B cell (primary cell): Measurements from ENCODE around the gene PTPRM. TPM values are rescaled to one million over a fixed set of nuclear protein-coding genes. Genes with fewer than 3 reads are reported as not detected.

Experiments
- ATAC-seq: fragments of 200-7000 bp; cut with Tn5 transposase; one replicate; pipeline ENCODE4 v1.10.0; 2021; ENCODE audit warnings: low read depth, mild to moderate bottlenecking, moderate number of reproducible peaks, moderate library complexity
- CTCF ChIA-PET: fragments of 350-600 bp; sonication (Branson Sonifier 250); formaldehyde crosslinking; loops from one replicate; lab custom pipeline; 2021; ENCODE audit warnings: antibody characterized with exemption, inconsistent platforms; lab: Charles Lee
- POLR2A ChIA-PET: fragments of 350-600 bp; sonication (Branson Sonifier 250); formaldehyde crosslinking; loops from one replicate; lab custom pipeline; 2021; ENCODE audit warnings: antibody characterized with exemption; lab: Charles Lee
- DNase-seq: peaks from one replicate; pipeline ENCODE4 v3.0.0; 2013
- H2AFZ ChIP-seq: 2 replicates; pipeline ENCODE4 v1.6.1; 2012; ENCODE audit warnings: mild to moderate bottlenecking, low read depth, low read length; ENCODE audit not compliant: insufficient read depth, poor library complexity, severe bottlenecking
- H3K27ac ChIP-seq, 2 donors: 1 replicate in 1 of 2; 2 replicates in 1 of 2; pipeline ENCODE4 v1.5.1; 2012 to 2013; ENCODE audit warnings: low read length in 2 of 2, mild to moderate bottlenecking in 2 of 2, moderate library complexity in 1 of 2
- H3K27me3 ChIP-seq, 4 experiments: fragments of 200-600 bp in 1 of 4; sonication (generic) in 1 of 4; replicated peaks in 1 of 4; 1 replicate in 2 of 4; 2 replicates in 2 of 4; pipeline versions ENCODE4 v1.6.1 to v1.7.0; 2013 to 2016; ENCODE audit warnings: low read length in 3 of 4, mild to moderate bottlenecking in 2 of 4, mixed read lengths in 1 of 4, moderate library complexity in 1 of 4; ENCODE audit not compliant: insufficient read depth in 4 of 4, control insufficient read depth in 3 of 4; ENCODE audit errors: control extremely low read depth in 1 of 4
- H3K36me3 ChIP-seq, 2 experiments: replicated peaks in 1 of 2; 1 replicate in 1 of 2; 2 replicates in 1 of 2; pipeline versions ENCODE4 v1.6.1 to v1.7.1; 2013; ENCODE audit warnings: low read length in 1 of 2; ENCODE audit not compliant: insufficient read depth in 2 of 2, control insufficient read depth in 1 of 2; ENCODE audit errors: control extremely low read depth in 1 of 2, extremely low read depth in 1 of 2
- H3K4me1 ChIP-seq, 2 donors: fragments of 200-600 bp in 1 of 2; sonication (generic) in 1 of 2; 1 replicate in 1 of 2; 2 replicates in 1 of 2; pipeline versions ENCODE4 v1.5.1 to v1.6.1; 2013 to 2017; ENCODE audit warnings: low read length in 2 of 2; ENCODE audit not compliant: control insufficient read depth in 2 of 2, insufficient read depth in 2 of 2
- H3K4me2 ChIP-seq: replicated peaks from 2 replicates; pipeline ENCODE3; 2012; ENCODE audit warnings: mild to moderate bottlenecking, low read depth, low read length; ENCODE audit not compliant: poor library complexity, severe bottlenecking
- H3K4me3 ChIP-seq, 5 experiments: fragments of 200-600 bp in 1 of 5; sonication (generic) in 1 of 5; 1 replicate in 3 of 5; 2 replicates in 2 of 5; pipeline versions ENCODE4 v1.5.1 to v1.7.0; 2011 to 2016; ENCODE audit warnings: low read length in 4 of 5, mild to moderate bottlenecking in 4 of 5, low read depth in 2 of 5, control low read depth in 1 of 5, moderate library complexity in 1 of 5; ENCODE audit not compliant: insufficient read depth in 1 of 5; ENCODE audit errors: control extremely low read depth in 1 of 5, extremely low read depth in 1 of 5
- H3K79me2 ChIP-seq: fragments of 200-600 bp; sonication (generic); one replicate; pipeline ENCODE4 v1.6.0; 2016; ENCODE audit warnings: low read length; ENCODE audit not compliant: control insufficient read depth, insufficient read depth
- H3K9ac ChIP-seq: fragments of 200-600 bp; sonication (generic); 2 replicates; pipeline ENCODE4 v1.6.1; 2017; ENCODE audit warnings: mild to moderate bottlenecking, low read length, moderate library complexity
- H3K9me3 ChIP-seq, 3 donors: one replicate each; pipeline versions ENCODE4 v1.6.1 to v1.7.1; 2013; ENCODE audit warnings: low read length in 2 of 3; ENCODE audit not compliant: control insufficient read depth in 2 of 3, insufficient read depth in 1 of 3; ENCODE audit errors: control extremely low read depth in 1 of 3
- H4K20me1 ChIP-seq: 2 replicates; pipeline ENCODE4 v1.6.0; 2012; ENCODE audit warnings: mild to moderate bottlenecking, low read length; ENCODE audit not compliant: insufficient read depth, control insufficient read depth, poor library complexity, severe bottlenecking
- H3K27ac Mint-ChIP-seq: one replicate; pipeline ENCODE4 v1.8.0; 2021; ENCODE audit warnings: mixed read lengths
- H3K27me3 Mint-ChIP-seq: one replicate; pipeline ENCODE4 v1.8.0; 2021; ENCODE audit warnings: mixed read lengths
- H3K4me1 Mint-ChIP-seq: one replicate; pipeline ENCODE4 v1.8.0; 2021; ENCODE audit warnings: mixed read lengths
- H3K4me3 Mint-ChIP-seq: one replicate; pipeline ENCODE4 v1.8.0; 2021; ENCODE audit warnings: mixed read lengths
- H3K9me3 Mint-ChIP-seq: one replicate; pipeline ENCODE4 v1.8.0; 2022; ENCODE audit warnings: mixed read lengths; ENCODE audit not compliant: insufficient read depth
- EZH2 ChIP-seq: IDR thresholded peaks from 2 replicates; pipeline ENCODE4 v1.6.1; 2012; ENCODE audit warnings: borderline replicate concordance, low read depth, mild to moderate bottlenecking, moderate library complexity, low read length; ENCODE audit not compliant: insufficient read depth, poor library complexity, severe bottlenecking
- WGBS: methylation state at CpG from one replicate; pipeline ENCODE4 v1.1.5; 2013; ENCODE audit warnings: missing lambda C conversion rate; ENCODE audit not compliant: insufficient coverage; 5-methylcytosine and 5-hydroxymethylcytosine counted together
- intact Hi-C: fragments of 100-400 bp; cut with micrococcal nuclease; formaldehyde crosslinking; loops from one replicate; pipeline ENCODE4 v1.10.0; 2022
- polyA plus RNA-seq: library from polyadenylated mRNA; depleted of rRNA; stranded (reverse); fragments of >200 nt; gene quantifications from 2 replicates; pipeline ENCODE4 v1.2.3, GENCODE V29; 2012
- total RNA-seq, 2 donors: library from RNA; stranded (reverse); fragments of 120-200 nt in 1 of 2; gene quantifications; 1 replicate in 1 of 2; 2 replicates in 1 of 2; pipeline versions ENCODE4 v1.2.3 to v1.2.4, GENCODE V29; 2013 to 2022
- TF ChIP-seq, protein P1 (sequence below): fragments of 200-600 bp; IDR thresholded peaks from one replicate; pipeline ENCODE4 v1.8.0; 2022; ENCODE audit warnings: antibody characterized with exemption, mild to moderate bottlenecking

The PTPRM gene
- total and polyA plus RNA-seq, 2 donors (not counting 1 experiment from before 2014, with no cell fraction given) = 0.20 to 0.89 TPM

DNA sequence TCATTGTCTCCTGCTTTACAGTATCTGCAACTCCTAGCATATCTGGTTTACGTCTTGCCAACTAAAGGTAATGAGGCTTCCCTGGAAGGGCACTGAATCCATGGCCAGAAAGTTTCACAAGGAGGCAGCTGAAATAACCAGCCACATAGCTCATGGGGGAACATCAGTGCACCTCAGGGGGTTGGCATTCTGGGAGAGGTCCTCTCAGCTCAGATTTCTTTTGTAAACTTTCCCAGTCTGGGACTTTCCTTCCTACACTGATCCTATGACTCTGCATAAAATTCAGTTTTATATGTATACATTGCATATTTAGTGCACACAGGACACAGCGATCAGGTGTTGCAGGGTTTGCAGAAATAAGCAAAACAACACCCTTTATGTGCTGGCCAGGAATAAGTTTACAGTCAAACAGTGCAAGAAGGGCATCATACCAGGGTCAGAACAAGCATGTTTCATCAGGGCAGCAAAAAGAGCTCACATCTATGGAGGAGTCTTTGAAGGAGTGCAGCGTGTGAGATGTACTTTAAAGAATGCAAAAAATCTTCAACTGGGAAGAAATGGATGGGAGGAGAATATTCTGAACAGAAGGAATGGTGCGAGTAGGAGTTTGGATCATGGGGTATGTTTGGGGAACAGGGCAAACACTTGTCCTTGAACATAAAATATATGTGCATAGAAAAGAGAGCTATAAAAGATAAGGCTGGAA lies 801.5 kb downstream of the PTPRM start:
- Histone ChIP-seq H3K4me3 (no peak overlapping the region), H3K27me3 (peaks cover 0 to 34% (median 13%) of the 10 kb centered on the region in 4 experiments), H3K4me1 (peaks cover 6 to 8% of the 10 kb centered on the region in 2 donors), H2AFZ (no peak overlapping the region), H4K20me1 (no peaks in the 10 kb centered on the region), H3K79me2 (no peaks in the 10 kb centered on the region), H3K9ac (no peak overlapping the region), H3K4me2 (no peak overlapping the region), H3K27ac (no peak overlapping the region), H3K36me3 (no peaks in the 10 kb centered on the region), H3K9me3 (peaks cover 0 to 5% (median 0%) of the 10 kb centered on the region in 3 donors)
- no peak overlapping the region for H3K27ac Mint-ChIP-seq
- H3K4me3 Mint-ChIP-seq = no peak overlapping the region
- intact Hi-C loops = no loop called here
- ChIA-PET POLR2A (no interaction called here), CTCF (no interaction called here)
- no peak for DNase-seq
- TF ChIP-seq EZH2 = no peak
- TF ChIP-seq, protein P1, sequence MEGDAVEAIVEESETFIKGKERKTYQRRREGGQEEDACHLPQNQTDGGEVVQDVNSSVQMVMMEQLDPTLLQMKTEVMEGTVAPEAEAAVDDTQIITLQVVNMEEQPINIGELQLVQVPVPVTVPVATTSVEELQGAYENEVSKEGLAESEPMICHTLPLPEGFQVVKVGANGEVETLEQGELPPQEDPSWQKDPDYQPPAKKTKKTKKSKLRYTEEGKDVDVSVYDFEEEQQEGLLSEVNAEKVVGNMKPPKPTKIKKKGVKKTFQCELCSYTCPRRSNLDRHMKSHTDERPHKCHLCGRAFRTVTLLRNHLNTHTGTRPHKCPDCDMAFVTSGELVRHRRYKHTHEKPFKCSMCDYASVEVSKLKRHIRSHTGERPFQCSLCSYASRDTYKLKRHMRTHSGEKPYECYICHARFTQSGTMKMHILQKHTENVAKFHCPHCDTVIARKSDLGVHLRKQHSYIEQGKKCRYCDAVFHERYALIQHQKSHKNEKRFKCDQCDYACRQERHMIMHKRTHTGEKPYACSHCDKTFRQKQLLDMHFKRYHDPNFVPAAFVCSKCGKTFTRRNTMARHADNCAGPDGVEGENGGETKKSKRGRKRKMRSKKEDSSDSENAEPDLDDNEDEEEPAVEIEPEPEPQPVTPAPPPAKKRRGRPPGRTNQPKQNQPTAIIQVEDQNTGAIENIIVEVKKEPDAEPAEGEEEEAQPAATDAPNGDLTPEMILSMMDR = no peak
- peaks cover 47% of the 10 kb centered on the region for H3K27me3 Mint-ChIP-seq
- no peak for ATAC-seq
- 93% methylated on average over 3 of the region's 4 CpGs for WGBS
- no peaks in the 10 kb centered on the region for H3K9me3 Mint-ChIP-seq
- H3K4me1 Mint-ChIP-seq = peaks cover 6% of the 10 kb centered on the region

DNA sequence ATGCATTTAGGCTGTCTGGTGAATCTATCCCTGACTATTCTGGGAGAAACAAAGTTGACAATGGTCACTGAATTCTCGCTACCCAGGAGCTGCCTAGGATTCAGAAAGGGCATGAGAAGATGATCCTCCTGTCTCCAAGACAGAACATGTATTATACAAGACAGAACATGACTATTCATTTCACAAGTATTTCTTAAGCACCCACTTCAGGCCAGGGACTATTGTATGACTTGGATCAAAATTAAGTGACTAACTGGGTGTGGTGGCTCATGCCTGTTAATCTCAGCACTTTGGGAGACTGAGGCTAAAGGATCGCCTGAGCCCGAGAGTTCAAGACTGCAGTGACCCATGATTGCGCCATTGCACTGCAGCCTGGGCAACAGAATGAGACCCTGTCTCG lies 806.4 kb downstream of the PTPRM start:
- no peak overlapping the region for H3K27ac Mint-ChIP-seq
- Histone ChIP-seq H3K79me2 (no peaks in the 10 kb centered on the region), H3K9me3 (no peaks in the 10 kb centered on the region), H2AFZ (no peak overlapping the region), H3K9ac (no peak overlapping the region), H3K27ac (no peak overlapping the region), H3K4me2 (no peak overlapping the region), H3K27me3 (peaks cover 0 to 6% (median 2%) of the 10 kb centered on the region in 4 experiments), H3K4me1 (no peaks in the 10 kb centered on the region), H3K36me3 (no peaks in the 10 kb centered on the region), H3K4me3 (no peak overlapping the region), H4K20me1 (no peaks in the 10 kb centered on the region)
- H3K4me1 Mint-ChIP-seq = no peaks in the 10 kb centered on the region
- no CpG with 5 or more reads among the region's 5 CpGs for WGBS
- no peak for DNase-seq
- intact Hi-C loops = no loop called here
- TF ChIP-seq EZH2 = no peak
- TF ChIP-seq, protein P1 = no peak
- H3K27me3 Mint-ChIP-seq = peaks cover 17% of the 10 kb centered on the region
- no peaks in the 10 kb centered on the region for H3K9me3 Mint-ChIP-seq
- H3K4me3 Mint-ChIP-seq = no peak overlapping the region
- POLR2A ChIA-PET = no interaction called here
- no peak for ATAC-seq
- CTCF ChIA-PET = no interaction called here
